OCI-LY3 (cell line): ENCODE data around the gene NCR2.

Source experiments
- CTCF ChIP-seq: fragments of 200-600, 300-600 bp; sonication (generic); IDR thresholded peaks from 2 replicates; pipeline ENCODE4 v1.5.1; 2014; ENCODE audit warnings: antibody characterized with exemption, low read length, low read depth
- EZH2phosphoT487 ChIP-seq: fragments of 200-600 bp; shearing (Covaris generic); IDR thresholded peaks from 2 replicates; pipeline ENCODE4 v1.6.1; 2018; ENCODE audit warnings: antibody characterized with exemption, mixed run types, low read depth

DNA sequence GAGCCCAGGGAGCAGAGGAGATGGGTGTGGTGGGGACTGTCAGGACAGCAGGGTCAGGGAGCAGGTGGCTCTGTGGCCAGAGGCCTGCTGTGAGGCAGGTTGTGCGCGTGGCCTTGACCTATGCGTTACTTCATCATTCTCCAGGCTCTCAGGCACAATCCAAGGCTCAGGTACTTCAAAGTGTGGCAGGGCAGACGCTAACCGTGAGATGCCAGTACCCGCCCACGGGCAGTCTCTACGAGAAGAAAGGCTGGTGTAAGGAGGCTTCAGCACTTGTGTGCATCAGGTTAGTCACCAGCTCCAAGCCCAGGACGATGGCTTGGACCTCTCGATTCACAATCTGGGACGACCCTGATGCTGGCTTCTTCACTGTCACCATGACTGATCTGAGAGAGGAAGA is 535 bp downstream of the NCR2 start:
- TF ChIP-seq CTCF = no peak
- TF ChIP-seq EZH2phosphoT487 = no peak
